HepG2 (cell line): Measurements from ENCODE around the gene DAAM2. TPM values are rescaled to one million over a fixed set of nuclear protein-coding genes. Genes with fewer than 3 reads are reported as not detected.

Source experiments
- ATAC-seq: fragments of 200-7000 bp; cut with Tn5 transposase; 3 replicates; pipeline ENCODE4 v1.9.1; 2020; ENCODE audit warnings: mild to moderate bottlenecking, moderate library complexity
- BruUV-seq: library from RNA; stranded (reverse); fragments of 400-500 nt; replicated peaks from 2 replicates; lab custom pipeline; 2021; lab: Mats Ljungman, UMichigan
- CTCF ChIA-PET: fragments of 300-600 bp; formaldehyde crosslinking; extraction: SDS; loops from one replicate; lab custom pipeline; 2021; ENCODE audit warnings: low total read pairs, inconsistent platforms, low intra/inter-chr PET ratio; lab: Yijun Ruan, JAX
- POLR2A ChIA-PET: fragments of 350-600 bp; sonication (Branson Sonifier 250); formaldehyde crosslinking; loops from one replicate; lab custom pipeline; 2020; ENCODE audit warnings: antibody characterized with exemption, inconsistent platforms; lab: Yijun Ruan, JAX
- DNase-seq: peaks from one replicate; pipeline ENCODE4 v3.0.0-alpha.2; 2015; ENCODE audit warnings: low spot score
- FAIRE-seq: peaks from 3 replicates; lab custom pipeline; 2011; peaks lifted over from hg19 to GRCh38; lab: Jason Lieb, UNC
- H2AFZ ChIP-seq: one replicate; pipeline ENCODE4 v1.6.1; 2011; ENCODE audit warnings: low read length, inconsistent platforms
- H3K27ac ChIP-seq: fragments of 300-600 bp; 3 replicates; pipeline ENCODE4 v1.8.0; 2011; ENCODE audit warnings: mixed run types, mild to moderate bottlenecking, mixed read lengths, low read length, inconsistent platforms; ENCODE audit not compliant: insufficient read depth; ENCODE audit errors: extremely low read length
- H3K27me3 ChIP-seq, 2 experiments: fragments of 200-600 bp in 1 of 2; 2 replicates in 1 of 2; 3 replicates in 1 of 2; pipeline versions ENCODE4 v1.6.0 to v1.8.0; 2011; ENCODE audit warnings: low read length in 2 of 2, mild to moderate bottlenecking in 2 of 2, moderate library complexity in 2 of 2, inconsistent platforms in 1 of 2; ENCODE audit not compliant: insufficient read depth in 2 of 2, control insufficient read depth in 1 of 2
- H3K36me3 ChIP-seq, 2 experiments: fragments of 200-600 bp in 1 of 2; replicated peaks in 1 of 2; 2 replicates in 1 of 2; 3 replicates in 1 of 2; pipeline versions ENCODE4 v1.5.1 to v1.8.0; 2011; ENCODE audit warnings: low read length in 2 of 2, inconsistent platforms in 1 of 2; ENCODE audit not compliant: insufficient read depth in 2 of 2, control insufficient read depth in 1 of 2
- H3K4me1 ChIP-seq: 2 replicates; pipeline ENCODE4 v1.5.1; 2012; ENCODE audit warnings: low read length, inconsistent platforms; ENCODE audit not compliant: insufficient read depth
- H3K4me2 ChIP-seq: 2 replicates; pipeline ENCODE4 v1.6.0; 2011; ENCODE audit warnings: low read depth, low read length, inconsistent platforms
- H3K4me3 ChIP-seq, 3 experiments: fragments of 200-600 bp in 1 of 3; sonication (generic), shearing (Covaris generic) in 1 of 3; replicated peaks in 1 of 3; 2 replicates each; pipeline ENCODE4 v1.5.1; 2011 to 2016; ENCODE audit warnings: low read length in 3 of 3, inconsistent platforms in 2 of 3, low read depth in 2 of 3, mild to moderate bottlenecking in 2 of 3, control low read depth in 1 of 3, mixed read lengths in 1 of 3; ENCODE audit not compliant: insufficient read depth in 1 of 3
- H3K79me2 ChIP-seq: one replicate; pipeline ENCODE4 v1.6.1; 2011; ENCODE audit warnings: low read length, inconsistent platforms; ENCODE audit not compliant: insufficient read depth
- H3K9ac ChIP-seq: 2 replicates; pipeline ENCODE4 v1.6.0; 2011; ENCODE audit warnings: mild to moderate bottlenecking, low read depth, low read length, inconsistent platforms; ENCODE audit not compliant: insufficient read depth
- H3K9me3 ChIP-seq: 2 replicates; pipeline ENCODE4 v1.5.1; 2012; ENCODE audit warnings: mild to moderate bottlenecking, low read length
- H4K20me1 ChIP-seq: 2 replicates; pipeline ENCODE4 v1.6.0; 2011; ENCODE audit warnings: inconsistent platforms, mild to moderate bottlenecking, low read length, moderate library complexity; ENCODE audit not compliant: insufficient read depth
- ARNT2 ChIP-seq: sonication (generic); formaldehyde crosslinking; IDR thresholded peaks from 2 replicates; pipeline ENCODE4 v1.8.0; 2022; ENCODE audit warnings: mild to moderate bottlenecking, low read depth, missing genetic modification reagents, moderate library complexity
- GLMP ChIP-seq: sonication (generic); formaldehyde crosslinking; IDR thresholded peaks from 2 replicates; pipeline ENCODE4 v1.9.0; 2021; ENCODE audit warnings: missing genetic modification reagents, mild to moderate bottlenecking, borderline replicate concordance
- JDP2 ChIP-seq: sonication (generic); formaldehyde crosslinking; IDR thresholded peaks from 2 replicates; pipeline ENCODE4 v1.8.1; 2022; ENCODE audit warnings: missing genetic modification reagents, borderline replicate concordance
- PAXIP1 ChIP-seq: sonication (generic); formaldehyde crosslinking; conservative IDR thresholded peaks from 2 replicates; pipeline ENCODE4 v1.4.0; 2020; ENCODE audit warnings: mild to moderate bottlenecking, missing genetic modification reagents, moderate library complexity
- REL ChIP-seq: sonication (generic); formaldehyde crosslinking; conservative IDR thresholded peaks from 2 replicates; pipeline ENCODE4 v1.8.0; 2022; ENCODE audit warnings: mild to moderate bottlenecking, missing genetic modification reagents, moderate library complexity
- ZNF136 ChIP-seq: sonication (generic); formaldehyde crosslinking; IDR thresholded peaks from 2 replicates; pipeline ENCODE4 v1.8.1; 2022; ENCODE audit warnings: low read depth, mild to moderate bottlenecking, moderate library complexity, missing genetic modification reagents
- ZNF75D ChIP-seq: sonication (generic); formaldehyde crosslinking; IDR thresholded peaks from 2 replicates; pipeline ENCODE4 v1.8.1; 2023; ENCODE audit warnings: missing genetic modification reagents, mild to moderate bottlenecking, borderline replicate concordance
- WGBS: methylation state at CpG from one replicate; pipeline ENCODE4 v1.1.6; 2017; ENCODE audit warnings: low lambda C conversion rate; 5-methylcytosine and 5-hydroxymethylcytosine counted together
- in situ Hi-C: cut with HindIII; loops from 2 replicates; pipeline ENCODE4 v1.10.0; 2017; ENCODE audit warnings: low pct_unique_long_range_greater_than_20kb; ENCODE audit not compliant: extremely low pct_ligation_motif_present
- intact Hi-C: fragments of 100-400 bp; cut with micrococcal nuclease; formaldehyde crosslinking; loops from one replicate; pipeline ENCODE4 v1.10.0; 2022; ENCODE audit not compliant: unreplicated experiment
- polyA plus RNA-seq, 8 experiments: library from polyadenylated mRNA; depleted of rRNA in 3 of 8; stranded (reverse) in 7 of 8; unstranded in 1 of 8; fragments of >200 nt; fragmentation: Illumina TruSeq in 4 of 8; extraction: Trizol in 4 of 8; gene quantifications; 2 replicates each; pipeline versions ENCODE4 v1.2.1 to v1.2.3, GENCODE V29; 2011 to 2016; ENCODE audit warnings: low read depth in 4 of 8, missing spikeins in 1 of 8, mixed read lengths in 1 of 8; ENCODE audit not compliant: insufficient read depth in 1 of 8
- total RNA-seq, 5 experiments: library from RNA; depleted of rRNA; stranded (reverse); fragments of >200 nt; fragmentation: Illumina TruSeq; extraction: Trizol; gene quantifications; 2 replicates each; pipeline ENCODE4 v1.2.3, GENCODE V29; 2016; ENCODE audit warnings: low read depth in 1 of 5

The DAAM2 gene
- total and polyA plus RNA-seq, 2 of the 13 experiments (the other 11 are each of a cell fraction or from before 2014, with no cell fraction given): 0.01 TPM; not detected in 1

GRCh38 chr6:39893286-39893685 lies 101.1 kb downstream of the DAAM2 start:
- H3K27ac ChIP-seq: no peak overlapping the region
- ATAC-seq (no peak), FAIRE-seq (no peak), DNase-seq (no peak)
- no peak overlapping the region for H2AFZ ChIP-seq
- H3K9me3 ChIP-seq: no peaks in the 10 kb centered on the region
- H3K4me2 ChIP-seq: no peak overlapping the region
- no TSS peak for BruUV-seq
- POLR2A ChIA-PET: no interaction called here
- H3K9ac ChIP-seq: no peak overlapping the region
- no peaks in the 10 kb centered on the region for H4K20me1 ChIP-seq
- intact Hi-C loops (no loop called here), in situ Hi-C loops (no loop called here)
- no peaks in the 10 kb centered on the region for H3K79me2 ChIP-seq
- CTCF ChIA-PET: interaction anchor here (1.2 to 2.4 kb wide), 5 partner anchors 26 to 545 kb away, joined by 5 to 28 read pairs (median 19); no protein-coding TSS in a partner anchor
- WGBS: 39% methylated on average over 8 of the region's 8 CpGs
- peaks cover under 1% of the 10 kb centered on the region; the same call in 1 of the 2 replicates for H3K4me1 ChIP-seq
- TF ChIP-seq PAXIP1 (CRISPR knock-in tag) (no peak), ZNF75D (CRISPR knock-in tag) (no peak), ZNF136 (no peak), REL (CRISPR knock-in tag) (no peak), GLMP (CRISPR knock-in tag) (no peak), JDP2 (CRISPR knock-in tag) (no peak), ARNT2 (CRISPR knock-in tag) (no peak)
- TF ChIP-seq, all 625 proteins: peak for 0
- no peaks in the 10 kb centered on the region for H3K36me3 ChIP-seq
- no peaks in the 10 kb centered on the region for H3K27me3 ChIP-seq
- no peak overlapping the region for H3K4me3 ChIP-seq
